ENCODE measurements around the gene HMGB1. TPM values are rescaled to one million over a fixed set of nuclear protein-coding genes. Genes with fewer than 3 reads are reported as not detected.

HMGB1 gene
- total RNA-seq = 169 and 170 TPM in 2 replicates

GRCh38 chr13:30465593-30466357 is at the start of gene HMGB1:
TSS of gene HMGB1 (minus strand) at chr13:30465936. CDS start at chr13:30463680, 2,256 bp downstream.

GRCh38 chr13:30422054-30422839 is 43.5 kb downstream of the HMGB1 start, which contains the start of gene UBE2L5:
TSS of gene UBE2L5 (plus strand) at chr13:30422493. CDS start at chr13:30427991, 5,498 bp downstream.

Other genes starting within 250 kb of the HMGB1 start
- 7.2 and 16.1 TPM in 2 replicates for gene KATNAL1, start 158.4 kb downstream of the HMGB1 start, total RNA-seq
- not detected in 2 replicates for gene UBE2L5, start 43.4 kb downstream of the HMGB1 start, total RNA-seq
- 12.3 and 18.6 TPM in 2 replicates for gene USPL1, start 152.0 kb upstream of the HMGB1 start, total RNA-seq